Effector memory CD8-positive, alpha-beta T cell (primary cell): ENCODE data around the gene ANKRD10.
"Not testable (repeated sequence)": the region's sequence is repeated elsewhere in the genome, so short reads cannot be mapped to it uniquely, and the experiment has no call there.

ENCODE experiments used
- ATAC-seq: fragments of 150-1000 bp; cut with Tn5 transposase; replicated peaks from 2 replicates; pipeline ENCODE4 v1.10.0; 2021; ENCODE audit warnings: mild to moderate bottlenecking, moderate library complexity
- DNase-seq, 3 experiments: peaks; one replicate each; pipeline ENCODE4 v3.0.0; 2021
- H3K27ac Mint-ChIP-seq, 2 donors: one replicate each; pipeline ENCODE4 v1.8.0; 2022; ENCODE audit warnings: mild to moderate bottlenecking in 2 of 2, mixed read lengths in 2 of 2, moderate library complexity in 2 of 2
- H3K27me3 Mint-ChIP-seq, 2 donors: one replicate each; pipeline ENCODE4 v1.8.0; 2022; ENCODE audit warnings: mixed read lengths in 2 of 2
- H3K36me3 Mint-ChIP-seq: one replicate; pipeline ENCODE4 v1.8.0; 2022; ENCODE audit warnings: mild to moderate bottlenecking, moderate library complexity, mixed read lengths; ENCODE audit not compliant: insufficient read depth
- H3K4me1 Mint-ChIP-seq, 2 donors: one replicate each; pipeline ENCODE4 v1.8.0; 2022; ENCODE audit warnings: low read depth in 2 of 2, mixed read lengths in 2 of 2
- H3K4me3 Mint-ChIP-seq, 2 donors: one replicate each; pipeline ENCODE4 v1.8.0; 2022; ENCODE audit warnings: mild to moderate bottlenecking in 2 of 2, mixed read lengths in 2 of 2, moderate library complexity in 2 of 2
- H3K9me3 Mint-ChIP-seq, 2 donors: one replicate each; pipeline ENCODE4 v1.8.0; 2022; ENCODE audit warnings: mixed read lengths in 2 of 2

ANKRD10 gene

DNA sequence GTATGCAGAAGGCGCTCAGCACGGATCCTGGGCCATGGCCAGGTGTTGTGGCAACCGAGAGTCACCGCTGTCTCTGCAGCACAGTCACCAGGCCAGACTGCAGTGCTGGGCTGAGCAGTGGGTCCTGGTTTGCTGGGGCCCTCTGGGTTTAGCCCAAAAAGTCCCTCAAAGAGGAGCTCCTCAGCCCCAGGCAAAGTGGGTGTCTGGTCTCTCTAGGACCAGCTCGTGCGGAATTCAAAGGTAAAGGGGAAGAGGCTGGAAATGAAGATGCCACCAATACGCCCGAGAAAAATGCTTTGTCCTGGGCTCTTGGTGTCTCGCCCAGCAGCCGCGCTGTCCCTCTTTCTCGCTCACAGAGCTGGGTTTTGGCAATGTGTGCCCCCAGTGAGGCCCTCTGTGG, 38.5 kb upstream of the ANKRD10 start:
- Mint-ChIP-seq H3K27ac (no peak overlapping the region), H3K9me3 (no peaks in the 10 kb centered on the region), H3K27me3 (peaks cover 20 to 56% of the 10 kb centered on the region in 2 donors), H3K4me3 (no peak overlapping the region), H3K36me3 (peaks cover 2% of the 10 kb centered on the region), H3K4me1 (no peaks in the 10 kb centered on the region)
- DNase-seq (no peak), ATAC-seq (no peak)

DNA sequence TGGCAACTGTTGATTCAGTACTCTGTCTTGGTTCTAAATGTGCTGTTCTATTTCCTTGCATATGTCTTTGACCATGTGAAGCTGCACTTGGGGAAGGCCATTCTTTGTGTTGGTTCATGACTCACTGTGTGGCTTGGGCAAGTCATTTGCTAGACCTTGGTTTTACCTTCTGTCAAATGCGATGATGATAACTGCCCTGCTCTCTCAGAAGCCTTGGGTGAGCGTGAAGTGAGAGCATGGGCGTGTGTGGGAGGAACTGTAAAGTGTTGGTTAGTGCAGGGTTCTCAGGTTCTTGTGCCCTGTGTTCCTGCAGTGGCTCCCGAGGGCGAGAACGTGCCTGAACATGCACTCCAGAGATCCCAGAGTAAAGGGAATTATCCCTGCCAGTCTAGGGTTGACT, 37.3 kb upstream of the ANKRD10 start:
- H3K9me3 Mint-ChIP-seq, H3K36me3 Mint-ChIP-seq, H3K4me1 Mint-ChIP-seq, H3K27ac Mint-ChIP-seq, ATAC-seq, H3K4me3 Mint-ChIP-seq, DNase-seq: not testable (repeated sequence)
- peaks cover 23 to 60% of the 10 kb centered on the region in 2 donors for H3K27me3 Mint-ChIP-seq

DNA sequence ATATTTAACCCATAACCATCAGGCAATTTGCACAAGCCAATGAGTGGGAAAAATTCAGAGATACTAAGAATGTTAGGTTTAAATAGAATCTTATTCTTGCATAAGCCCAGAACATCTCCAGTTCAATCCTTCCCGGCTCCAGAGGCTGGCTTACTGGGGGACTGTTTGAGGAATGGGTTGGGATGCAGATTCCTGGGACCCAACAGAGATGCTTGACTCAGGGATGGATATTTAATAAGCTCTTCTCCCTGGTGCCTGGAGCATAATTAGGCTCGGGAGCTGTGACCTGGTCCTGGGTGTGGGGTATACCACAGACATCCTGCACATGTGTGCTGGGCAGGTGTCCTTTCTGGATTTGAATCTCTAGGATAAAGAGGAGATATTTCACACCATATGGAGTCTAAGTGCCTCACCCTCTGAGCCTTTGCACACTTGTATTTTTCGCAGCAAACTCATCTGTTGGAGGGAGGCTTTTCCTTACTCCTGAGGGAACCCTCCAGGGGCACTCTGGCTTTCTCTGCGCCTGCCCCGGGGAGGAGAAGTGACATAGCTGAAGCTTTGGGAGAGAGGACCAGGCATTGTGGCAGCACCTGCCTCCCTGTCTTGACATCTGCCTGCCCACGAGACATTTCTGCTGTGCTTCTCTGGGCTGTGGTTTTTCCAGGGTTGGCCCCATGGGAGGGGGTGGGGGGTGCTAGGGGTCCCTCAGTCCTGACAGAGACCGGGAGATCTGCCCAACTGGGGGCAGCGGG, 36.1 kb upstream of the ANKRD10 start:
- no peaks in the 10 kb centered on the region for H3K4me1 Mint-ChIP-seq
- H3K27ac Mint-ChIP-seq, result no peak overlapping the region
- no peaks in the 10 kb centered on the region for H3K9me3 Mint-ChIP-seq
- H3K36me3 Mint-ChIP-seq, result peaks cover 2% of the 10 kb centered on the region
- H3K4me3 Mint-ChIP-seq, result no peak overlapping the region
- H3K27me3 Mint-ChIP-seq, result peaks cover 20 to 59% of the 10 kb centered on the region in 2 donors
- ATAC-seq (no peak), DNase-seq (no peak)

DNA sequence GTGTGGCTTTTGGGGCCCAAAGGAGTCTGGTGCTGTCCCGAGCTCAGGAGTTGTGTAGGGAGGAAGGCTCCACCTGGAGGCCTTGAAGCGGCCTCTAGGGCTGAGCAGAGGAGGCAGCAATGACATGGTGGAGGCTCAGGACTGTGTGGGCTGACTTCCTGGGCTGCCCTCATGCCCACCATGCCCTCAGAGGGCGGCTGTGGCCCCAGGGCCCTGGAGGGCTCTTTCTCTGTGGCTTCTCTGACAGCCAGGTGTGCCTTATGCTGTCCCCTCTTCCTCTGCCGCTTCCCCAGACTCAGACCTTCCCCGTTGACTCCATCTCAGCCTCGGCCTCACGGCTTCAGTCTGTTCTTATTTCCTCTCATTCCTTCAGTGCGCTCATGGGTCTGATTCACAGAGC, 35.5 kb upstream of the ANKRD10 start:
- H3K9me3 Mint-ChIP-seq, result no peaks in the 10 kb centered on the region
- H3K4me3 Mint-ChIP-seq, result no peak overlapping the region
- DNase-seq (no peak), ATAC-seq (no peak)
- no peaks in the 10 kb centered on the region for H3K4me1 Mint-ChIP-seq
- peaks cover 2% of the 10 kb centered on the region for H3K36me3 Mint-ChIP-seq
- H3K27ac Mint-ChIP-seq, result no peak overlapping the region
- peaks cover 20 to 65% of the 10 kb centered on the region in 2 donors for H3K27me3 Mint-ChIP-seq

DNA sequence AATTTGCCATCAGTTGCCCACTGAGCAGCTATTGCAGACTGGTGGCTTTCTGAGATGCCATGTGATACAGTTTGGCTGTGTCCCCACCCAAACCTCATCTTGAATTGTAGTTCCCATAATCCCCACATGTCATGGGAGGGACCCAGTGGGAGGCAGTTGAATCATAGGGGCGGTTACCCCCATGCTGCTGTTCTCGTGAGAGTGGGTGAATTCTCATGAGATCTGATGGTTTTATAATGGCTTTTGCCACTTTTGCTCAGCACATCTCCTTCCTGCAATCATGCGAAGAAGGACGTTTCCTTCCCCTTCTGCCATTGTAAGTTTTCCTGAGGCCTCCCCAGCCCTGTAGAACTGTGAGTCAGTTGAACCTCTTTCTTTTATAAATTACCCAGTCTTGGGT, 34.8 kb upstream of the ANKRD10 start:
- peaks cover 2% of the 10 kb centered on the region for H3K36me3 Mint-ChIP-seq
- ATAC-seq, result no peak
- DNase-seq, result no peak
- no peaks in the 10 kb centered on the region for H3K4me1 Mint-ChIP-seq
- no peak overlapping the region for H3K27ac Mint-ChIP-seq
- H3K9me3 Mint-ChIP-seq, result no peaks in the 10 kb centered on the region
- no peak overlapping the region for H3K4me3 Mint-ChIP-seq
- H3K27me3 Mint-ChIP-seq, result peaks cover 20 to 59% of the 10 kb centered on the region in 2 donors

DNA sequence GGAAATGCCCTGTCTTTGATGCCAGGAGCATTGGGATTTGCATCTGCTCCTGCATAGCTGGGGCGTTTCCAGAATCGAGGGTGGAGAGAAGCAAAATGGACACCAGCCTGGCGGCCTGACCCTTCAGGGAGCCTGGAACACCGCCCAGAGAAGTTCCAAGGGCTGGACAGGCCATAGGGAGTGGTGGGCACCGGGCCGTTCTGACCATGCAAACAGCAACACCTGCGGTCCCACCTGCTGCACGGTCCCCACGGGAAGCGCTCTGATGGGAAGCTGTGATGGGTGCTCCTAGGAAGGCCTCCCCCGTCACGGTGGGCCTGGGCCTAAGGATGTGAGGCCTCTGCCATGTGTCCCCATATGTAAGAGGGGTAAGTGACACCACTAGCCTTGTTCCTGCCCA, 34.2 kb upstream of the ANKRD10 start:
- no peak for ATAC-seq

DNA sequence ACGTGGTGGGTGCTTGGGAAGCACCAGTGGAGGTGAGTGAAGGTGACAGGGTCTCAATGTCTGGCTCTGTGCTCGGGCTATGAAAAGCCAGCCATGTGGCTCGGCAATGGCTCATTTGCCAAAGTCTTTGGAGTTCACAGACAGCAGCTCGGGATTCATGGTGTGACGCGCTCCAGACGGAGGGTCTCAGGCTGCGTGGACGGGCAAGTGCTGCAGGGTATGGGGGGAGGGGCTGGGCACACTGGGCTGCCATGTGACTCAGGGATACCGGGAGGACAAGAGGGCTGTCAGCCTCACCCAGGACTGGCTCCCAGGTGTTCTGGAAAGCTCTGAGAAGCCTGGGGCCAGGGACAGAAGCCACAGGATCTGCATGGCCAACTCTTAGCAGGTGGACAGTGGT, 32.5 kb upstream of the ANKRD10 start:
- H3K4me1 Mint-ChIP-seq, H3K4me3 Mint-ChIP-seq, DNase-seq, H3K27ac Mint-ChIP-seq, ATAC-seq, H3K36me3 Mint-ChIP-seq, H3K9me3 Mint-ChIP-seq: not testable (repeated sequence)
- peaks cover 20 to 43% of the 10 kb centered on the region in 2 donors for H3K27me3 Mint-ChIP-seq

More for the DNA sequence above, 34.2 kb upstream of the ANKRD10 start:
- Mint-ChIP-seq H3K4me1 (no peaks in the 10 kb centered on the region), H3K4me3 (no peak overlapping the region), H3K27me3 (peaks cover 20 to 54% of the 10 kb centered on the region in 2 donors), H3K9me3 (no peaks in the 10 kb centered on the region), H3K27ac (no peak overlapping the region), H3K36me3 (peaks cover 2% of the 10 kb centered on the region)
- no peak for DNase-seq

DNA sequence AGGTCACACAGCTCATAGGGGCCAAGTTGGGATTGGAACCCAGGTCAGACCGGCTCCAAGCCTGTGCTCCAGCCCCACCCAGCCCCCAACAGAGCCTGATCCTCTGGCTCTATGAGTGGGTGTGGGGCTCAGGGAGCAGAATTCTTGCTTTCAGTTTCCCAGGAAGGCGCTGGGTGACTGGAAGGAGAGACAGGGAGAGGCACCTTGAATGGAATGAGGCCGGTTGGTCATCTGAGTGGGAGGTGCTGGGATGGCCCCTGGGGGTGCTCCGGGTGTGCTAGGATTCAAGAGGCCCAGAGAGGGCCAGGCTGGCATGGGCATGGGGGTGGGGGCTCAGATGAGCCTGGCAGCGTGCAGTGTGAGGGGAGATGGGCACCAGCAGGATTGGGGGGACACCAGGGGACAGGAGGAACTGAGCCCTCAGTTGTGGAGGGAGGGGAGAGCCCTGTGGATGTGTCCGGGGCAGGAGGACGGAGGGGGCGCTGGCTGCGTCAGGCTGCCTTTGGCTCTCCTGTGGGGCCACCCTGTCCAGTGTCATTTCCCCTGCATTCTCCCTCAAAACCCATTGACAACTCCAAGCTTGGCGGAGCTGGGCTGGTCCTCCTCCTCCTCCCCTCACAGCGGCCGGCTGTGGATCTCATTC, 31.2 kb upstream of the ANKRD10 start:
- peaks cover 16 to 38% of the 10 kb centered on the region in 2 donors for H3K27me3 Mint-ChIP-seq

DNA sequence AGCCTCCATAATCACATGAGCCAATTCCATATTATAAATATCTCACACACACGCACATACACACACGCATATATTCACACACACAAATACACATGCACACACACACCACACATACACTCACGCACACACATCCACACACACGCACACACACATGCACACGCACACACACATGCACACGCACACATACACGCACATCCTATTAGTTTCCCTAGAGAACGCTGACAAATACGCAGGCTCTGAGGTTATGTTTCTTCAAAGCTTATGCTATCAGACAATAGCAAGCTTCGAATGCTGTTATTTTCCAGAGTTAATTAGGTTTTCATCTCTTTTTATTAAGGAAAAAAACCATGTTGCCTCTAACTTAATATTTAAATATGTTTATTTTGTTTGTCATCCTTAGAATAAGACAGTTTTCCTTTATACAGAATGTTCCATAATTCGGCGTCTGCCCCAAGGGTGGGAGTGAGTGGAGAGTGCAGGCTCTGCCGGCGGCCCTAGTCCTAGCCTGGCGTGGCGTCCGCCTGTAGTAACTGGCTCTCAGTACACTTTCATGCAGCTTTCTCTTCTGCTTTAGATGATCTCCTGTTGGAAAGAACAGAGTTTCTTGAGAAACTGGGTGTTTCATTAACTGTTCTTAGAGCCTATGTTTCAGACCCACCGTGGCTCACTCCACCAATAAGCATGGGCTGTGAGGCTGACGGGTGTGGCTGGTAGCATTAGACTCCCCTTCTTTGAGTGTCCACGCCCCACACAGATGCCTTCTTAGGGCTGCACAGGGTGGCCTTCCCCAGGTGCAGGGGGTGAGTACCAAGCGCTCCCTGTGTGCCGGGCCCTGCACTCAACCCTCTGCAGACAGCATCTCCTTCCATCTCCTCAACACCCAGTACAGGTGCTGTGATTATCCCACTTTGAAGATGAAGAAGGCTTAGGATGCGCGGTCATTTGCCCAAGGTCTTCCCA, 30.4 kb upstream of the ANKRD10 start:
- Mint-ChIP-seq H3K4me1 (peaks cover 0 to 4% of the 10 kb centered on the region in 2 donors), H3K4me3 (no peak overlapping the region), H3K27me3 (peaks cover 11 to 30% of the 10 kb centered on the region in 2 donors), H3K9me3 (no peaks in the 10 kb centered on the region), H3K36me3 (no peaks in the 10 kb centered on the region), H3K27ac (peak overlapping the region in 1 of 2 donors; percentile 23)
- DNase-seq, result no peak
- no peak for ATAC-seq

More for the DNA sequence above, 31.2 kb upstream of the ANKRD10 start:
- Mint-ChIP-seq H3K36me3 (no peaks in the 10 kb centered on the region), H3K4me3 (no peak overlapping the region), H3K9me3 (no peaks in the 10 kb centered on the region), H3K27ac (no peak overlapping the region), H3K4me1 (peaks cover 0 to 4% of the 10 kb centered on the region in 2 donors)
- ATAC-seq (no peak), DNase-seq (no peak)

DNA sequence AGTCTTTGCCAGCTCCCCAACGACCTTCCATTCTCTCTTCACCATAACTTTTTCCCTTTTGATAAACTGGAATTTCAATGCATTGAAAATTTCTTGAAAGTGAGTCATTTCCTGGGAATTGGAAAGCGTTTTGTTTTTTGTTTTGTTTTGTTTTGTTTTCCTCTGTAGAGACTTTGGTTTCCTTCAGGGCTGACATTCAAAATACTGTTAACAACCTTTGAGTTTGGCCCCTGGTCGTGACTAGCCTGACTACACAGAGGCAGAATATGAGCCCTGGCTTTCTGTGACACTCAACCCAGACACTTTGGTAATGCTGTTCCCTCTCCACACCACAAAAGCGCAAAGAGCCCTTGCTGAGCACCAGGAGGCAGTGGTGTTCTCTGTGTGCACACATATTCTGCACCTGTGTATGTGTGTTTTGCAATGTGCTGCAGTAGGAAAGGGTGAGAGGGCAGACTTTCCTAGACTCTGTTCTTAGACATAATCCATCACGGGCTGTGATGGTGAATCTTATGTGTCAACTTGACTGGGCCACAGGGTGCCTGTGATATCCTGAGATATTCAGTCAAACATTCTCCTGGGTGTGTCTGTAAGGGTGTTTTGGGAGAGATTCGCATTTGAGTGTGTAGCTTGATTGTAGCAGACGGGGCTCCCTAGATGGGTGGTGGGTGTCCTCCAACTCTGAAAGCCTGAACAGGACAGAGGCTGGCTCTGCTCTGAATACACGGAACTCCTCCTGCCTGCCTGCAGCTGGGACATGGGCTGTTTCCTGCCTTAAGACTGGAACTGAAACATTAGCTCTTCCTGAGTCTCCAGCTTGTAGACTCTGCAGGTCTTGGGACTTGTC, 29.5 kb upstream of the ANKRD10 start:
- Mint-ChIP-seq H3K9me3 (no peaks in the 10 kb centered on the region), H3K4me3 (no peak overlapping the region), H3K4me1 (peaks cover 0 to 4% of the 10 kb centered on the region in 2 donors), H3K36me3 (no peaks in the 10 kb centered on the region), H3K27me3 (peaks cover 11 to 23% of the 10 kb centered on the region in 2 donors), H3K27ac (peak overlapping the region in 1 of 2 donors; percentile 23)
- peak; percentile 31 for ATAC-seq
- no peak for DNase-seq

DNA sequence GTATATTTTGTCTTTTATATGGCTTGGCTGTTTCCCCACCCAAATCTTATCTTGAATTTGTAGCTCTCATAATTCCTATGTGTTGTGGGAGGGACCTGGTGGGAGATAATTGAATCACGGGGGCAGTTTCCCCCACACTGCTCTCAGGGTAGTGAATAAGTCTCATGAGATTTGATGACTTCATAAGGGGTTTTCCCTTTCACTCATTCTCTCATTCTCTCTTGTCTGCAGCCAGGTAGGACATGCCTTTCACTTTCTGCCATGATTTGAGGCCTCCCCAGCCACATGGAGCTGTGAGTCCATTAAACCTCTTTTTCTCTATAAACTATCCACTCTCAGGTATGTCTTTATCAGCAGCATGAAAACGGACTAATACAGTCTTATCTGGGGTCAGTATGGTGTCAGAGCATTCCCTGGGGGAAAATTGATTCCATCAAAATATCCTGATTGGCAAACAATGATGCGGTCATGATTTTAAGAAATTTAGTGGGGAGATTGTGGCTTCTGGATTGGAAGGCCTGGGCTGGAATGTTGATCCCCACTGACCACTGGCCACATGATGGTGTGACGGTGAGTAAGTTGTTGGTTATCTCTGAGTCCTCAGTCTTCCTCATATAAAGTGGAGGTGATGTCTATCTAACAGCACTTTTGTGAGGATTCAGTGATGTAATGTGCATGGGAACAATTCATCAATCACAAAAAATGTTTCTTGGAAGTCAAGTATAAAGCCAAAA, 27.5 kb upstream of the ANKRD10 start:
- no peak overlapping the region for H3K4me3 Mint-ChIP-seq
- no peak overlapping the region for H3K27ac Mint-ChIP-seq
- peaks cover under 1 to 10% of the 10 kb centered on the region in 2 donors for H3K27me3 Mint-ChIP-seq
- peaks cover 0 to 4% of the 10 kb centered on the region in 2 donors for H3K4me1 Mint-ChIP-seq
- H3K36me3 Mint-ChIP-seq, result no peaks in the 10 kb centered on the region
- DNase-seq (no peak), ATAC-seq (no peak)
- no peaks in the 10 kb centered on the region for H3K9me3 Mint-ChIP-seq
